Keratinocyte (primary cell): ENCODE results near the gene ARHGAP6.

Experiments used
- EZH2 ChIP-seq: IDR thresholded peaks from one replicate; pipeline ENCODE4 v1.6.1; 2012; ENCODE audit warnings: inconsistent platforms, mild to moderate bottlenecking, low read length, moderate library complexity
- TF ChIP-seq, protein P1 (sequence below), 3 experiments: IDR thresholded peaks in 1 of 3; conservative IDR thresholded peaks in 1 of 3; optimal IDR thresholded peaks in 1 of 3; 2 replicates in 2 of 3; 3 replicates in 1 of 3; pipeline versions ENCODE3 to v1.5.1; 2011; ENCODE audit warnings: low read length in 3 of 3, mild to moderate bottlenecking in 3 of 3, moderate library complexity in 2 of 3, control low read depth in 1 of 3, inconsistent platforms in 1 of 3; ENCODE audit not compliant: insufficient read depth in 2 of 3; ENCODE audit errors: extremely low read depth in 1 of 3

DNA sequence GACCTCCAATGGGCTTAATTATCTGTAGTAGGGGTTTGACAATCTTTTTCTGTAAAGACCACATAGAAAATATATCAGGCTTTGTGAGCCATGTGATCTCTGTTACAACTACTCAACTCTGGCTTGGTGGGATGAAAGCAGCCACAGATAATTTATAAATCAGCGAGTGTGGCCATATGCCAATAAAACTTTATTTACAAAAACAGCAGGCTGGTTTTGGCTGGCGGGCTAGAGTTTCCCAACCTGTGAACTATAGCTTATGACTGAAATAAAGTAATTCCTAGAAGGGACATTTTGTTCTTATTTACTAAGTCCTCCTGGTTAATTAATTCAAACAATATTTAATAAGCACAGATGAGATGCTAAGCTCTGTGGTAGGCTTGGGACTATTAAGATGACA, 408.4 kb downstream of the ARHGAP6 start:
- TF ChIP-seq, protein P1, sequence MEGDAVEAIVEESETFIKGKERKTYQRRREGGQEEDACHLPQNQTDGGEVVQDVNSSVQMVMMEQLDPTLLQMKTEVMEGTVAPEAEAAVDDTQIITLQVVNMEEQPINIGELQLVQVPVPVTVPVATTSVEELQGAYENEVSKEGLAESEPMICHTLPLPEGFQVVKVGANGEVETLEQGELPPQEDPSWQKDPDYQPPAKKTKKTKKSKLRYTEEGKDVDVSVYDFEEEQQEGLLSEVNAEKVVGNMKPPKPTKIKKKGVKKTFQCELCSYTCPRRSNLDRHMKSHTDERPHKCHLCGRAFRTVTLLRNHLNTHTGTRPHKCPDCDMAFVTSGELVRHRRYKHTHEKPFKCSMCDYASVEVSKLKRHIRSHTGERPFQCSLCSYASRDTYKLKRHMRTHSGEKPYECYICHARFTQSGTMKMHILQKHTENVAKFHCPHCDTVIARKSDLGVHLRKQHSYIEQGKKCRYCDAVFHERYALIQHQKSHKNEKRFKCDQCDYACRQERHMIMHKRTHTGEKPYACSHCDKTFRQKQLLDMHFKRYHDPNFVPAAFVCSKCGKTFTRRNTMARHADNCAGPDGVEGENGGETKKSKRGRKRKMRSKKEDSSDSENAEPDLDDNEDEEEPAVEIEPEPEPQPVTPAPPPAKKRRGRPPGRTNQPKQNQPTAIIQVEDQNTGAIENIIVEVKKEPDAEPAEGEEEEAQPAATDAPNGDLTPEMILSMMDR (optimal IDR thresholded peaks at IDR 0.05 in 1 of 3, IDR thresholded peaks at IDR 0.05 in 1 of 3, conservative IDR thresholded peaks at IDR 0.05 in 1 of 3; ENCODE audit: extremely low read depth in 1 of 3, insufficient read depth in 2 of 3, low read length in 3 of 3), result no peak
- no peak for TF ChIP-seq EZH2
